Measurements from ENCODE around the gene FOXC1. TPM values are rescaled to one million over a fixed set of nuclear protein-coding genes. Genes with fewer than 3 reads are reported as not detected.

The FOXC1 gene
- total RNA-seq, 1 experiment from 2014 or later, result not detected

DNA sequence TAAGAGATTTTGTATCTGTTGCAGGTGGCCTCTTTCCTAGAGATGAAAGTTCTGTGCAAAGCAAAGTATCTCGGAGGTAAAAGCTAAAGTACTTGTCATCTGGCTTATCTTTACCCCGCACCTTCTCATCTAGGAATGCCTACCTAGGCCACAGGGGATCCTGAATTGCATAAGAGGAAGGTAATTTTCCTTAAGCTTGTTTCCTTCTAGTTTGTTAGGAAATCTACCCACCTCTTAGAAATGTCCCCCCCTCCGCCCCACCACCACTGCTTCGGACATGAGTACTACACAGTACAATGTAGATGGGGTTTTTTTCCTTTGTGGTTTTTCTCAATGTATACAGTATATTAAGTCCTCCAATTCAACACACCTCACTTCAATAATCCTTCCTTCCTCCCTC, 21.5 kb downstream of the FOXC1 start:
- Histone ChIP-seq H3K23me2 (ENCODE audit: insufficient read length, low read depth, low read length, poor library complexity, severe bottlenecking) (no peaks in the 10 kb centered on the region), H3K9me3 (ENCODE audit: control insufficient read depth, low read depth, low read length) (no peaks in the 10 kb centered on the region), H3K79me2 (ENCODE audit: insufficient read depth, low read length) (no peaks in the 10 kb centered on the region), H2BK120ac (ENCODE audit: low read depth, low read length, poor library complexity, severe bottlenecking) (no peak overlapping the region), H2BK15ac (ENCODE audit: low read depth, low read length) (no peak overlapping the region), H2BK12ac (ENCODE audit: insufficient read length, low read depth, low read length) (no peak overlapping the region), H2BK5ac (ENCODE audit: insufficient read length, low read length) (no peak overlapping the region), H4K20me1 (ENCODE audit: control insufficient read depth, insufficient read depth, insufficient read length) (no peaks in the 10 kb centered on the region), H3K23ac (ENCODE audit: insufficient read length, low read depth, low read length) (no peak overlapping the region), H3T11ph (ENCODE audit: low read length) (no peak overlapping the region), H2AFZ (ENCODE audit: low read length) (no peak overlapping the region), H3K79me1 (ENCODE audit: insufficient read depth, low read depth, low read length, poor library complexity, severe bottlenecking) (no peaks in the 10 kb centered on the region), H3K18ac (ENCODE audit: insufficient read length, low read depth, low read length) (no peak overlapping the region), H3K14ac (ENCODE audit: insufficient read depth, low read length) (no peak overlapping the region), H3K4ac (ENCODE audit: low read depth, low read length) (no peak overlapping the region), H3K56ac (ENCODE audit: insufficient read length, low read depth, low read length) (no peak overlapping the region), H4K91ac (ENCODE audit: insufficient read length, low read depth, low read length) (no peak overlapping the region), H2AK5ac (ENCODE audit: insufficient read length, low read length) (no peak overlapping the region), H3K9ac (ENCODE audit: extremely low read depth, insufficient read length, low read length) (no peak overlapping the region), H4K5ac (ENCODE audit: insufficient read length, low read depth, low read length) (no peak overlapping the region), H3K4me1 (ENCODE audit: insufficient read depth, low read length) (no peaks in the 10 kb centered on the region), H3K27ac (ENCODE audit: insufficient read length, low read depth, low read length) (no peak overlapping the region), H3K27me3 (ENCODE audit: insufficient read depth, low read length) (peaks cover 21% of the 10 kb centered on the region), H2BK20ac (ENCODE audit: low read depth, low read length, poor library complexity, severe bottlenecking) (no peak overlapping the region), H3K4me2 (ENCODE audit: insufficient read depth, insufficient read length, low read length) (no peak overlapping the region), H4K8ac (replicated peaks; ENCODE audit: insufficient read length, low read depth, low read length) (no peak overlapping the region)
- H3K27ac Mint-ChIP-seq, result no peak overlapping the region
- no CpG with 5 or more reads among the region's 4 CpGs for WGBS (ENCODE audit: extremely low coverage, insufficient read length, low lambda C conversion rate)
- H3K36me3 Mint-ChIP-seq (ENCODE audit: insufficient read depth in 1 of 3, low read depth in 3 of 3), result no peaks in the 10 kb centered on the region
- no peak overlapping the region for H3K4me3 Mint-ChIP-seq
- peaks cover 0 to 3% of the 10 kb centered on the region in 2 experiments; a peak in 1 of 4 replicates for H3K4me1 Mint-ChIP-seq
- no peak for DNase-seq
- H3K27me3 Mint-ChIP-seq (ENCODE audit: low read depth), result peaks cover 90% of the 10 kb centered on the region
- no peaks in the 10 kb centered on the region; a peak in 1 of 5 replicates for H3K9me3 Mint-ChIP-seq
- TF ChIP-seq, protein P1, sequence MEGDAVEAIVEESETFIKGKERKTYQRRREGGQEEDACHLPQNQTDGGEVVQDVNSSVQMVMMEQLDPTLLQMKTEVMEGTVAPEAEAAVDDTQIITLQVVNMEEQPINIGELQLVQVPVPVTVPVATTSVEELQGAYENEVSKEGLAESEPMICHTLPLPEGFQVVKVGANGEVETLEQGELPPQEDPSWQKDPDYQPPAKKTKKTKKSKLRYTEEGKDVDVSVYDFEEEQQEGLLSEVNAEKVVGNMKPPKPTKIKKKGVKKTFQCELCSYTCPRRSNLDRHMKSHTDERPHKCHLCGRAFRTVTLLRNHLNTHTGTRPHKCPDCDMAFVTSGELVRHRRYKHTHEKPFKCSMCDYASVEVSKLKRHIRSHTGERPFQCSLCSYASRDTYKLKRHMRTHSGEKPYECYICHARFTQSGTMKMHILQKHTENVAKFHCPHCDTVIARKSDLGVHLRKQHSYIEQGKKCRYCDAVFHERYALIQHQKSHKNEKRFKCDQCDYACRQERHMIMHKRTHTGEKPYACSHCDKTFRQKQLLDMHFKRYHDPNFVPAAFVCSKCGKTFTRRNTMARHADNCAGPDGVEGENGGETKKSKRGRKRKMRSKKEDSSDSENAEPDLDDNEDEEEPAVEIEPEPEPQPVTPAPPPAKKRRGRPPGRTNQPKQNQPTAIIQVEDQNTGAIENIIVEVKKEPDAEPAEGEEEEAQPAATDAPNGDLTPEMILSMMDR (conservative IDR thresholded peaks at IDR 0.05), result no peak

Data from H9 (cell line).